ENCODE results near the gene ZFYVE28. TPM values are rescaled to one million over a fixed set of nuclear protein-coding genes. Genes with fewer than 3 reads are reported as not detected.

The ZFYVE28 gene
- total RNA-seq, 2 experiments from 2014 or later, result 9.6 to 10.3 TPM

GRCh38 chr4:2302387-2303119 lies 115.9 kb downstream of the ZFYVE28 start:
- CTCF ChIA-PET, result no interaction called here
- POLR2A ChIA-PET, result no interaction called here

DNA sequence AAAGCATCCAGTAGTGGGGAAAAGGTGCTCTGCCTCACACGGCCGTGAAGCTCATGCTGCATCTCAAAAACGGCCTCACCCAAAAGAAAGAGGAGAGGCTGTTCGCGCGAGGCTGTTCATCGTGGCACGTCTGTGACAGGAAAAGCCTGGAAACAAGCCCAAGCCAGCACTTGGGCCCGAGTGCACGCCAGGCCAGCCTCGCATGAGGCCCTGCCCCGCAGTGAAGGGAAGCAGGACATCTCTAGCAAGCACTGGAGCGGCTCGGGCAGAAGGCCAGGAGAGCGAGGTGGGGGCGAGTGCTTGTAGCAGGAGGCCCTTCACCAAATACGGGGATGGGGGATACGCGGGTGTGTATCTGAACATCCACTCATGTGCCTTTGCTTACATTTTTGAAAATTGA lies 116.6 kb downstream of the ZFYVE28 start:
- ChIA-PET POLR2A (no interaction called here), CTCF (no interaction called here)

GRCh38 chr4:2301225-2301642 lies 117.2 kb downstream of the ZFYVE28 start:
- POLR2A ChIA-PET, result no interaction called here

GRCh38 chr4:2300431-2301224 lies 117.8 kb downstream of the ZFYVE28 start:
- POLR2A ChIA-PET, result no interaction called here
- CTCF ChIA-PET, result no interaction called here

More at GRCh38 chr4:2301225-2301642, 117.2 kb downstream of the ZFYVE28 start:
- CTCF ChIA-PET, result no interaction called here

DNA sequence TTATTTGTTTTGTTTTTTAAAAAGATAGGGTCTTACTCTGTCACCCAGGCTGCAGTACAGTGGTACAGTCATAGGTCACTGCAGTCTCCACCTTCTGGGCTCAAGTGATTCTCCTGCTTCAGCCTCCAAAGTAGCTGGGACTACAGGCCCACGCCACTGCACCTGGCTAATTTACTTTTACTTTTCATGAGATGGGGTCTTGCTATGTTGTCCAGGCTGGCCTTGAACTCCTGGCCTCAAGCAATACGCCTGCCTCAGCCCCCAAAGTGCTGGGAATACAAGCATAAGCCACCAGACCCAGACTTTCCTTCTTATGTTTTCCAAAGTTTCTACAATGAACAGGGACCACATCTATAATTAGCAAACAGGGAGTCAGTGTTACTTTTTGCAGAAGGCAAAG lies 118.7 kb downstream of the ZFYVE28 start:
- CTCF ChIA-PET, result no interaction called here
- POLR2A ChIA-PET, result no interaction called here

GRCh38 chr4:2298532-2298991 lies 119.9 kb downstream of the ZFYVE28 start:
- ChIA-PET CTCF (no interaction called here), POLR2A (no interaction called here)

DNA sequence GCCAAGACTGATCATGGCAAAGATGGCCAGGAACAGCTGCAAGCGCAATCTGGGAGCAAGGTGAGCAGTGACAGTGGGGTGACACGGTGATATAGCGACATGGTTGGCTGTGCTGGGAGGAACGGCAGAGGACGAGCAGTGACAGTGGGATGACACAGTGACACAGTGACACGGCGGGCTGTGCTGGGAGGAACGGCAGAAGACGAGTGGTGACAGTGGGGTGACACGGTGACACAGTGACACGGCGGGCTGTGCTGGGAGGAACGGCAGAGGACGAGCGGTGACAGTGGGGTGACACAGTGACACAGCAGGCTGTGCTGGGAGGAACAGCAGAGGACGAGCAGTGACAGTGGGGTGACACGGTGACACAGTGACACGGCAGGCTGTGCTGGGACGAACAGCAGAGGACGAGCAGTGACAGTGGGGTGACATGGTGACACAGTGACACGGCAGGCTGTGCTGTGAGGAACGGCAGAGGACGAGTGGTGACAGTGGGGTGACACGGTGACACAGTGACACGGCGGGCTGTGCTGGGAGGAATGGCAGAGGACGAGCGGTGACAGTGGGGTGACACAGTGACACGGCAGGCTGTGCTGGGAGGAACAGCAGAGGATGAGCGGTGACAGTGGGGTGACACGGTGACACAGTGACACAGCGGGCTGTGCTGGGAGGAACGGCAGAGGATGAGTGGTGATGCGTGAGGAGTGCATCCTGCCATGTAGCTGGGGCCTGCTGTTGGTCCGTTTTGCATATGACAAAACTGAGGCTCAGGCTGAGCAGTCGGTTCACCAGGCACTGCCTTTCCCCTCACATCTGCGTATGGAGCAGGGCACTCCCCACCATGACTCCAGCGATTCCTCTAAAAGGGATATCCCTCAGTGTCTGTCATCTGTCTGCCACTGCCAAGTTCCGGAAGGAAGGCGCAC lies 120.6 kb downstream of the ZFYVE28 start:
- ChIA-PET POLR2A (no interaction called here), CTCF (interaction anchor here (0.6 kb wide), 1 partner anchor 331 kb away, joined by 3 read pairs; no protein-coding TSS in a partner anchor)

DNA sequence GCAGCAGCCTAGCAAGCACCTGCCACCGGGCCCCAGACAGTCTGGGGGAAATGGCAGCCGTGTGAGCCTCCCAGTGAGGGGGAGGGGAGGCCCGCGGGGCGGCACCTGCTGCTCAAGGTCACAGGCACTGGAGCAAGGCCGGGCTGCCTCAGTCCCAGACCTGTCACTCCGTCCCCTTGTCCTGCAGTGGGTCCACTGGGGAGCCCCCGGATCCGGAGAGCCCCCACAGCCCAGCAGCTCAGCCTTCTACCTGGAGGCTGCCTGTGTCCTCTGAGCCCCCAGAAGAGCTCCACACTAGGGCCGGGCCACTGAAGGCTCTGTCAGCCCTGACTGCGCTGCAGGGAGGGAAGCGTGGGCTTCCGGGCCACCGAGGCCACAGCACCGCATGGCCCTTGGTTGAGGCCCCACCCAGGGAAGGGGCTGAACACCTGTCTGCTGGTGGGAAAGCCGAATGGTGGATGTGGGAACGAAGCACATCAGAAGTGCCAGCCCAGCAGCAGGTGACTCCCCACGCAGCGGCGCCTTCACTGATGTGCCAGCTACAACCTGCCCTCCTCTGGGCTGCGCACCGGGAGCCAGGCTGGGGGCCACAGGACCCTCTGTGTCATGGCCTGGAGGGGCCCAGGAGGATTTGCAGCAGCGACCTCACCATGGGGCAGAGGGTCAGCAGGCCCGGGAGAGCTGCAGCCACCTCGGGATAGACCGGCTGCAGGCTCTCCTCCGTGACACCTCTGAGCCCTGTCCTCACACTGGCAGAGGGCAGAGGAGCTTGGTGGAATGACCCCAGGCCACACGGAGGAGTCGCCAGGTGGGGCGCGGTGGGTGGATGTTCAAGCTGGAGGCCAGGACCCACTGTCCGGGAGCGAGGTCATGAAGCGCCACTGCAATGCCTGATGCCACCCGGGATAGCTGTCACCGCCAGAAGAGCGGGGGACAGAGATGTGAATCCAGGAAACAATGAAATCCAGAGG lies 121.5 kb downstream of the ZFYVE28 start:
- POLR2A ChIA-PET, result no interaction called here
- CTCF ChIA-PET, result interaction anchor here (0.6 to 1.2 kb wide), 2 partner anchors 8 to 330 kb away, joined by 3 read pairs; no protein-coding TSS in a partner anchor

- POLR2A ChIA-PET, result no interaction called here
These were observed 122.5 kb downstream of the ZFYVE28 start for GRCh38 chr4:2295900-2296442.

GRCh38 chr4:2295500-2295899 lies 122.9 kb downstream of the ZFYVE28 start:
- ChIA-PET POLR2A (no interaction called here), CTCF (interaction anchor here (0.9 to 1.2 kb wide), 2 partner anchors 9 to 206 kb away, joined by 3 read pairs; no protein-coding TSS in a partner anchor)

More at GRCh38 chr4:2295900-2296442, 122.5 kb downstream of the ZFYVE28 start:
- CTCF ChIA-PET, result interaction anchor here (0.9 to 1.2 kb wide), 2 partner anchors 9 to 206 kb away, joined by 3 read pairs; no protein-coding TSS in a partner anchor

- POLR2A ChIA-PET, result no interaction called here
- CTCF ChIA-PET, result no interaction called here
These were observed 125.8 kb downstream of the ZFYVE28 start for GRCh38 chr4:2292646-2293108.

GRCh38 chr4:2291705-2292645 lies 126.5 kb downstream of the ZFYVE28 start:
- CTCF ChIA-PET, result interaction anchor here (1.3 kb wide), 1 partner anchor 171 kb away, joined by 4 read pairs; no protein-coding TSS in a partner anchor
- POLR2A ChIA-PET, result no interaction called here

- ChIA-PET CTCF (interaction anchor here (0.5 to 1.3 kb wide), 4 partner anchors 14 to 322 kb away, joined by 3 to 4 read pairs (median 4); partner anchors contain the start of gene MXD4), POLR2A (no interaction called here)
These were observed 127.3 kb downstream of the ZFYVE28 start for GRCh38 chr4:2290974-2291704.

DNA sequence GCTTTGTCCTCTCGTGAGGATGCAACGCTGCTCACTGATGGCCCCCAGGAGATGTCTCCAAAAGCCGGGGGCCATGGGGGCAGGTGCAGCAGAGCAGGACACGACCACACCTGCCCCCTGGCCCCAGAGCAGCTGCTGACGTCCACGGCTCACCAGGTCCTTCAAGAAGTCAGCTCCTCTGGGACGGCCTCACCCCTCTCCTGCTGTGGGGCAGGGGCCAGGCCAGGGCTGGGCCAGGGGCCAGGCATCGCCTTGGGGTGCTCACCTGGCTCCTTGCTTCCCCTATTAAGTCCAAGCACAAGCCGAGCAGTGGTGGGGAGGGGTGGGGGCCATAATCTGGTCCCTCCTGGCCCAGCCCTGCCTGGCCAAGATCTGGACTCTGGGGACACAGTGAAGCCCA lies 128.0 kb downstream of the ZFYVE28 start:
- POLR2A ChIA-PET, result no interaction called here
- CTCF ChIA-PET, result interaction anchor here (0.9 to 1.3 kb wide), 2 partner anchors 15 to 28 kb away, joined by 3 to 4 read pairs; partner anchors contain the start of gene MXD4

DNA sequence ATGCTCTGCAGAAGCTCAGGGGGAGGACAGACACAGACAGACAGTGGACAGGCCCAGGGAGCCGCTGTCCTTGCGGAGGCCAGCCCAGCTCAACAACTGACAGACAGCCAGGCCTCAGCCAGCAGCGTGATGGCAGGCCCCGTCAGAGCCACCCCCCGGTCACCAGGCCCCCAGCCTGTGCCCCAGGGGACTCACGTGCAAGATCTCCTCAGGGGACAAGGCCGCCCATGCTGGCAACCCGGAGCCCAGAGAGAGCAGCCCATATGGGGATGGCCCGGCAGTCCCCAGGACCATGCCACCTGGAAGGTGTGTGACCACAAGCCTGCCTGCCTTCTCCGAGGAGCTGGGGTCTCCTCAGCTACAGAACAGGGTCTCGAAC lies 128.5 kb downstream of the ZFYVE28 start:
- POLR2A ChIA-PET, result no interaction called here

GRCh38 chr4:2289311-2289954 lies 129.0 kb downstream of the ZFYVE28 start:
- CTCF ChIA-PET, result no interaction called here
- POLR2A ChIA-PET, result no interaction called here

More for the DNA sequence above, 128.5 kb downstream of the ZFYVE28 start:
- CTCF ChIA-PET, result no interaction called here

Data from activated CD8-positive, alpha-beta memory T cell treated with anti-CD3 and anti-CD28 coated beads for 36 hours (primary cell).